Epithelial cell of proximal tubule (primary cell): ENCODE results near the gene ADAMTS10. TPM values are rescaled to one million over a fixed set of nuclear protein-coding genes. Genes with fewer than 3 reads are reported as not detected.
"Not testable (repeated sequence)": the region's sequence is repeated elsewhere in the genome, so short reads cannot be mapped to it uniquely, and the experiment has no call there.

Source experiments
- DNase-seq: peaks from one replicate; pipeline ENCODE4 v3.0.0-alpha.2; 2011; ENCODE audit warnings: low read depth
- H3K4me3 ChIP-seq: 2 replicates; pipeline ENCODE4 v1.5.1; 2011; ENCODE audit warnings: low read depth, mild to moderate bottlenecking, low read length
- CTCF ChIP-seq: conservative IDR thresholded peaks from 2 replicates; pipeline ENCODE4 v1.5.1; 2012; ENCODE audit warnings: low read depth, mild to moderate bottlenecking, low read length
- total RNA-seq: library from RNA; depleted of rRNA; stranded (reverse); fragments of >200 nt; gene quantifications from 2 replicates; pipeline ENCODE4 v1.2.3, GENCODE V29; 2015

Gene ADAMTS10
- total RNA-seq, 1 donor from 2014 or later: 4.8 TPM

- no peak overlapping the region for H3K4me3 ChIP-seq
- no peak for DNase-seq
- TF ChIP-seq CTCF: no peak
These were observed 27.6 kb upstream of the ADAMTS10 start for GRCh38 chr19:8638078-8638619.

GRCh38 chr19:8637070-8637469 lies 26.6 kb upstream of the ADAMTS10 start:
- H3K4me3 ChIP-seq, DNase-seq: not testable (repeated sequence)

GRCh38 chr19:8635422-8635821 lies 24.9 kb upstream of the ADAMTS10 start:
- no peak for DNase-seq

GRCh38 chr19:8631425-8631819 lies 20.9 kb upstream of the ADAMTS10 start:
- no peak overlapping the region for H3K4me3 ChIP-seq
- no peak for TF ChIP-seq CTCF
- no peak for DNase-seq

More at GRCh38 chr19:8635422-8635821, 24.9 kb upstream of the ADAMTS10 start:
- no peak overlapping the region for H3K4me3 ChIP-seq
- TF ChIP-seq CTCF: no peak

- TF ChIP-seq CTCF: no peak
- DNase-seq: no peak
- no peak overlapping the region for H3K4me3 ChIP-seq
These were observed 20.4 kb upstream of the ADAMTS10 start for GRCh38 chr19:8630796-8631424.

- no peak for TF ChIP-seq CTCF
- no peak within 1 kb of the TSS for H3K4me3 ChIP-seq
- no peak for DNase-seq
These were observed 19.6 kb upstream of the ADAMTS10 start, which contains the start of gene NFILZ for GRCh38 chr19:8629996-8630683. Gene NFILZ, plus strand, starts transcription at chr19:8630633. Its CDS starts 46,133 bp downstream, at chr19:8676766.

GRCh38 chr19:8629184-8629583 lies 18.7 kb upstream of the ADAMTS10 start:
- TF ChIP-seq CTCF: no peak
- no peak overlapping the region for H3K4me3 ChIP-seq
- no peak for DNase-seq
